Lung (tissue), 12 donors: Measurements from ENCODE around the gene TMC8. TPM values are rescaled to one million over a fixed set of nuclear protein-coding genes. Genes with fewer than 3 reads are reported as not detected.

Experiments used
- ATAC-seq: fragments of 200-7000 bp; cut with Tn5 transposase; one replicate; pipeline ENCODE4 v1.9.1; 2020; ENCODE audit warnings: moderate number of reproducible peaks; ENCODE audit not compliant: insufficient read depth, low FRiP score
- DNase-seq, 3 donors: peaks; one replicate each; pipeline ENCODE4 v3.0.0-alpha.2; 2013 to 2017
- H3K27ac ChIP-seq, 2 donors: one replicate each; pipeline ENCODE4 v1.5.1; 2013; ENCODE audit warnings: mild to moderate bottlenecking in 2 of 2, moderate library complexity in 2 of 2, control low read depth in 1 of 2, inconsistent platforms in 1 of 2, low read depth in 1 of 2, low read length in 1 of 2
- H3K27me3 ChIP-seq, 3 donors: one replicate each; pipeline ENCODE4 v1.5.1; 2013; ENCODE audit warnings: low read length in 2 of 3; ENCODE audit not compliant: control insufficient read depth in 3 of 3, insufficient read depth in 3 of 3
- H3K36me3 ChIP-seq, 4 donors: one replicate each; pipeline ENCODE4 v1.5.1; 2013; ENCODE audit warnings: low read length in 4 of 4, mild to moderate bottlenecking in 1 of 4, moderate library complexity in 1 of 4; ENCODE audit not compliant: control insufficient read depth in 4 of 4, insufficient read depth in 4 of 4
- H3K4me1 ChIP-seq, 5 donors: one replicate each; pipeline ENCODE4 v1.5.1; 2013; ENCODE audit warnings: low read length in 5 of 5, mild to moderate bottlenecking in 2 of 5, moderate library complexity in 1 of 5; ENCODE audit not compliant: control insufficient read depth in 5 of 5, insufficient read depth in 5 of 5
- H3K4me3 ChIP-seq: one replicate; pipeline ENCODE4 v1.5.1; 2013; ENCODE audit warnings: mild to moderate bottlenecking, control low read depth, moderate library complexity
- H3K9ac ChIP-seq, 2 donors: one replicate each; pipeline ENCODE4 v1.5.1; 2013; ENCODE audit warnings: low read length in 2 of 2, control low read depth in 1 of 2; ENCODE audit not compliant: insufficient read depth in 1 of 2
- H3K9me3 ChIP-seq, 4 donors: one replicate each; pipeline ENCODE4 v1.5.1; 2013; ENCODE audit warnings: low read length in 3 of 4, mild to moderate bottlenecking in 1 of 4, moderate library complexity in 1 of 4; ENCODE audit not compliant: control insufficient read depth in 4 of 4, insufficient read depth in 3 of 4
- CTCF ChIP-seq: IDR thresholded peaks from 2 replicates; pipeline ENCODE4 v1.5.1; 2012; ENCODE audit warnings: mild to moderate bottlenecking; ENCODE audit errors: control extremely low read depth, extremely low read depth
- WGBS, 2 donors: extraction: QIAGEN DNeasy Blood & Tissue Kit; methylation state at CpG; one replicate each; pipeline ENCODE4 v1.1.7; 2013; 5-methylcytosine and 5-hydroxymethylcytosine counted together
- polyA plus RNA-seq, 2 donors: library from polyadenylated mRNA; stranded (reverse); fragments of 200-250 nt; gene quantifications; one replicate each; pipeline ENCODE4 v1.2.1, GENCODE V29; 2013
- total RNA-seq, 2 donors: library from RNA; depleted of rRNA in 1 of 2; stranded (reverse); fragments of >200 nt in 1 of 2; gene quantifications; one replicate each; pipeline ENCODE4 v1.2.1, GENCODE V29; 2014 to 2021
- donor health status: control.
- donor health status: control.
- donor health status: Bipolar disorder and iron deficiency.
- donor health status: healthy.
- donor health status: DM: yes; HTN: yes; CAD: no.

Gene TMC8
- total and polyA plus RNA-seq, 4 donors, result 15.5 to 28.1 (median 18.5) TPM

GRCh38 chr17:78116411-78116810, 14.2 kb upstream of the TMC8 start:
- Histone ChIP-seq H3K4me3 (no peak overlapping the region), H3K4me1 (peaks cover 0 to 9% (median 3%) of the 10 kb centered on the region in 5 donors), H3K9me3 (no peaks in the 10 kb centered on the region), H3K36me3 (peaks cover 0 to 59% (median 0%) of the 10 kb centered on the region in 4 donors), H3K9ac (no peak overlapping the region), H3K27me3 (no peaks in the 10 kb centered on the region), H3K27ac (no peak overlapping the region)
- TF ChIP-seq CTCF, result no peak
- ATAC-seq (no peak), DNase-seq (no peak)
- WGBS, 2 donors, result 97 to 98% methylated on average over 9 of the region's 9 CpGs

GRCh38 chr17:78117027-78117981, 13.3 kb upstream of the TMC8 start:
- Histone ChIP-seq H3K9ac (no peak overlapping the region), H3K36me3 (peaks cover 0 to 58% (median 0%) of the 10 kb centered on the region in 4 donors), H3K4me1 (peaks cover 0 to 9% (median 3%) of the 10 kb centered on the region in 5 donors), H3K27ac (peak overlapping the region in 1 of 2 donors; percentile 41), H3K27me3 (no peaks in the 10 kb centered on the region), H3K4me3 (no peak overlapping the region), H3K9me3 (no peaks in the 10 kb centered on the region)
- DNase-seq, result peak in 2 of 3 donors; percentile 50 to 51
- WGBS, 2 donors, result 60 to 61% methylated on average over 36 to 41 of the region's 41 CpGs
- no peak for ATAC-seq
- TF ChIP-seq CTCF, result no peak

GRCh38 chr17:78118801-78119241, 11.8 kb upstream of the TMC8 start:
- Histone ChIP-seq H3K27ac (no peak overlapping the region), H3K4me1 (peaks cover 0 to 9% (median 3%) of the 10 kb centered on the region in 5 donors), H3K9me3 (no peaks in the 10 kb centered on the region), H3K27me3 (no peaks in the 10 kb centered on the region), H3K4me3 (no peak overlapping the region), H3K9ac (no peak overlapping the region), H3K36me3 (peaks cover 0 to 65% (median 1%) of the 10 kb centered on the region in 4 donors)
- WGBS, 2 donors, result 88 to 91% methylated on average over 13 to 14 of the region's 14 CpGs
- no peak for DNase-seq
- no peak for ATAC-seq
- no peak for TF ChIP-seq CTCF
